Upper lobe of left lung (tissue), 6 donors: ENCODE results near the gene NOM1. TPM values are rescaled to one million over a fixed set of nuclear protein-coding genes. Genes with fewer than 3 reads are reported as not detected.
"Not testable (repeated sequence)": the region's sequence is repeated elsewhere in the genome, so short reads cannot be mapped to it uniquely, and the experiment has no call there.

Experiments used
- ATAC-seq, 2 donors: fragments of 200-7000 bp; cut with Tn5 transposase; one replicate each; pipeline ENCODE4 v1.9.1; 2022; ENCODE audit warnings: mild to moderate bottlenecking in 2 of 2, moderate library complexity in 2 of 2; ENCODE audit not compliant: low FRiP score in 2 of 2
- DNase-seq, 2 donors: peaks; one replicate each; pipeline ENCODE4 v3.0.0-alpha.2; 2019 to 2020
- H3K27ac ChIP-seq, 4 donors: fragments of 200-600 bp; sonication (generic); one replicate each; pipeline ENCODE4 v1.5.1; 2016 to 2019
- H3K27me3 ChIP-seq, 4 donors: fragments of 200-600 bp; sonication (generic); one replicate each; pipeline ENCODE4 v1.5.1; 2017 to 2019
- H3K36me3 ChIP-seq, 4 donors: fragments of 200-600 bp; sonication (generic); one replicate each; pipeline ENCODE4 v1.5.1; 2016 to 2019
- H3K4me1 ChIP-seq, 4 donors: fragments of 200-600 bp; sonication (generic); one replicate each; pipeline ENCODE4 v1.5.1; 2018 to 2019
- H3K4me3 ChIP-seq, 4 donors: fragments of 200-600 bp; sonication (generic); one replicate each; pipeline ENCODE4 v1.5.1; 2017 to 2019; ENCODE audit warnings: mild to moderate bottlenecking in 2 of 4, moderate library complexity in 1 of 4
- H3K9me3 ChIP-seq, 4 donors: fragments of 200-600 bp; sonication (generic); one replicate each; pipeline ENCODE4 v1.5.1; 2018 to 2019
- CTCF ChIP-seq, 6 experiments: fragments of 450-650 bp in 4 of 6; fragments of 200-600 bp in 2 of 6; sonication (generic) in 2 of 6; IDR thresholded peaks; one replicate each; pipeline ENCODE4 v1.5.1; 2016 to 2019; ENCODE audit warnings: antibody characterized with exemption in 6 of 6
- EP300 ChIP-seq, 4 donors: sonication (generic); formaldehyde crosslinking; IDR thresholded peaks; one replicate each; pipeline ENCODE4 v1.5.1; 2017; ENCODE audit warnings: antibody characterized with exemption in 4 of 4, control low read depth in 2 of 4
- POLR2A ChIP-seq, 4 donors: fragments of 450-650 bp; IDR thresholded peaks; one replicate each; pipeline ENCODE4 v1.5.1; 2016 to 2017; ENCODE audit warnings: antibody characterized with exemption in 4 of 4, mild to moderate bottlenecking in 2 of 4
- POLR2AphosphoS5 ChIP-seq, 2 donors: sonication (generic); formaldehyde crosslinking; IDR thresholded peaks; one replicate each; pipeline ENCODE4 v1.5.1; 2017; ENCODE audit warnings: antibody characterized with exemption in 2 of 2
- WGBS, 2 donors: methylation state at CpG; one replicate each; pipeline ENCODE4 v1.1.5; 2017 to 2018; 5-methylcytosine and 5-hydroxymethylcytosine counted together
- total RNA-seq, 6 donors: library from RNA; depleted of rRNA in 4 of 6; stranded (reverse); fragments of >200 nt in 4 of 6; gene quantifications; one replicate each; pipeline versions ENCODE4 v1.1.0 to v1.2.1, GENCODE V29; 2016 to 2021
- donor health status: DM: no; HTN: no; CAD: no; lungs with moderate emphysema.
- donor health status: DM: no; HTN: yes; CAD: no; lungs with severe emphysema.

NOM1 gene
- total RNA-seq, 6 donors from 2014 or later = 18.7 to 49.2 (median 22.8) TPM

- Histone ChIP-seq H3K27me3 (no peaks in the 10 kb centered on the region), H3K9me3 (no peaks in the 10 kb centered on the region), H3K4me3 (no peak overlapping the region), H3K36me3 (no peaks in the 10 kb centered on the region), H3K27ac (no peak overlapping the region), H3K4me1 (peaks cover 0 to 4% (median 0%) of the 10 kb centered on the region in 4 donors)
- peak in 1 of 2 donors; percentile 51 for ATAC-seq
- TF ChIP-seq EP300 (IDR thresholded peaks at IDR 0.05) (no peak), POLR2A (IDR thresholded peaks at IDR 0.05) (no peak)
- WGBS, 2 donors = 86 to 89% methylated on average over 7 of the region's 7 CpGs
- DNase-seq = no peak
Observed at GRCh38 chr7:156935250-156935649, 14.3 kb upstream of the NOM1 start.

GRCh38 chr7:156936766-156937165 lies 12.7 kb upstream of the NOM1 start:
- H3K4me3 ChIP-seq, H3K36me3 ChIP-seq, H3K9me3 ChIP-seq, DNase-seq, H3K27me3 ChIP-seq, H3K4me1 ChIP-seq, ATAC-seq, H3K27ac ChIP-seq: not testable (repeated sequence)
- 92 to 96% methylated on average over 3 of the region's 3 CpGs for WGBS, 2 donors

GRCh38 chr7:156940421-156941122 lies 8.9 kb upstream of the NOM1 start:
- Histone ChIP-seq H3K36me3 (no peaks in the 10 kb centered on the region), H3K9me3 (no peaks in the 10 kb centered on the region), H3K4me1 (no peaks in the 10 kb centered on the region), H3K4me3 (no peak overlapping the region), H3K27me3 (peaks cover 0 to 6% (median 2%) of the 10 kb centered on the region in 4 donors), H3K27ac (no peak overlapping the region)
- TF ChIP-seq EP300 (IDR thresholded peaks at IDR 0.05) (no peak), POLR2AphosphoS5 (IDR thresholded peaks at IDR 0.05) (no peak), CTCF (IDR thresholded peaks at IDR 0.05) (no peak), POLR2A (IDR thresholded peaks at IDR 0.05) (no peak)
- peak in 1 of 2 donors; percentile 51 for DNase-seq
- 92 to 95% methylated on average over 47 to 57 of the region's 57 CpGs for WGBS, 2 donors
- ATAC-seq = no peak

- ATAC-seq = no peak
- Histone ChIP-seq H3K9me3 (no peaks in the 10 kb centered on the region), H3K4me3 (no peak overlapping the region), H3K27ac (no peak overlapping the region), H3K27me3 (peaks cover 0 to 6% (median 2%) of the 10 kb centered on the region in 4 donors), H3K36me3 (no peaks in the 10 kb centered on the region), H3K4me1 (no peaks in the 10 kb centered on the region)
- 91 to 97% methylated on average over 75 to 92 of the region's 92 CpGs for WGBS, 2 donors
- TF ChIP-seq POLR2AphosphoS5 (IDR thresholded peaks at IDR 0.05) = no peak
- TF ChIP-seq POLR2A (IDR thresholded peaks at IDR 0.05) = no peak
- no peak for TF ChIP-seq EP300 (IDR thresholded peaks at IDR 0.05)
- TF ChIP-seq CTCF (IDR thresholded peaks at IDR 0.05) = no peak
- DNase-seq = peak in 1 of 2 donors; percentile 54
Observed at GRCh38 chr7:156941393-156942182, 7.9 kb upstream of the NOM1 start.

GRCh38 chr7:156942708-156943090 lies 6.8 kb upstream of the NOM1 start:
- Histone ChIP-seq H3K27me3 (peaks cover 0 to 6% (median 2%) of the 10 kb centered on the region in 4 donors), H3K4me1 (no peaks in the 10 kb centered on the region), H3K27ac (no peak overlapping the region), H3K36me3 (no peaks in the 10 kb centered on the region), H3K9me3 (no peaks in the 10 kb centered on the region), H3K4me3 (no peak overlapping the region)
- DNase-seq (peak in 1 of 2 donors; percentile 76), ATAC-seq (peak in 1 of 2 donors; percentile 20)
- no peak for TF ChIP-seq EP300 (IDR thresholded peaks at IDR 0.05)
- no peak for TF ChIP-seq CTCF (IDR thresholded peaks at IDR 0.05)
- TF ChIP-seq POLR2A (IDR thresholded peaks at IDR 0.05) = no peak
- TF ChIP-seq POLR2AphosphoS5 (IDR thresholded peaks at IDR 0.05) = no peak
- 50 to 64% methylated on average over 2 to 18 of the region's 24 CpGs for WGBS, 2 donors
